ENCODE results near the gene C3orf52. TPM values are rescaled to one million over a fixed set of nuclear protein-coding genes. Genes with fewer than 3 reads are reported as not detected.

C3orf52 gene
- total and polyA plus RNA-seq, 2 donors from 2014 or later, result 3.8 to 5.2 TPM

- H3K4me1 ChIP-seq (ENCODE audit: control insufficient read depth in 2 of 3, insufficient read depth in 2 of 3, low read depth in 1 of 3, low read length in 3 of 3), result no peaks in the 10 kb centered on the region
- no peak for TF ChIP-seq CTCF (IDR thresholded peaks at IDR 0.05; ENCODE audit: borderline replicate concordance, extremely low read depth, insufficient read depth)
- H3K36me3 ChIP-seq (ENCODE audit: control insufficient read depth in 2 of 3, insufficient read depth in 3 of 3, low read length in 3 of 3), result no peaks in the 10 kb centered on the region
- no peak for DNase-seq
- peaks cover 0 to 7% (median 2%) of the 10 kb centered on the region in 3 donors for H3K9me3 ChIP-seq (ENCODE audit: control insufficient read depth in 2 of 3, insufficient read depth in 1 of 3, low read length in 3 of 3)
- H3K27me3 ChIP-seq (ENCODE audit: control insufficient read depth, insufficient read depth, low read length), result no peaks in the 10 kb centered on the region
- H3K4me3 ChIP-seq (ENCODE audit: low read length in 3 of 3), result no peak overlapping the region
- H3K27ac ChIP-seq (ENCODE audit: low read depth in 2 of 2, low read length in 2 of 2), result no peak overlapping the region
- H3K9ac ChIP-seq (ENCODE audit: low read length in 3 of 3), result no peak overlapping the region
- intact Hi-C loops (cut with DNase I), result no loop called here
- no peak for FAIRE-seq
Measured at GRCh38 chr3:112149136-112149535, 62.9 kb downstream of the C3orf52 start.

GRCh38 chr3:112167758-112168157 lies 81.6 kb downstream of the C3orf52 start:
- Histone ChIP-seq H3K4me3 (ENCODE audit: low read length in 3 of 3) (no peak overlapping the region), H3K36me3 (ENCODE audit: control insufficient read depth in 2 of 3, insufficient read depth in 3 of 3, low read length in 3 of 3) (no peaks in the 10 kb centered on the region), H3K27ac (ENCODE audit: low read depth in 2 of 2, low read length in 2 of 2) (no peak overlapping the region), H3K9ac (ENCODE audit: low read length in 3 of 3) (no peak overlapping the region), H3K4me1 (ENCODE audit: control insufficient read depth in 2 of 3, insufficient read depth in 2 of 3, low read depth in 1 of 3, low read length in 3 of 3) (no peaks in the 10 kb centered on the region), H3K27me3 (ENCODE audit: control insufficient read depth, insufficient read depth, low read length) (no peaks in the 10 kb centered on the region), H3K9me3 (ENCODE audit: control insufficient read depth in 2 of 3, insufficient read depth in 1 of 3, low read length in 3 of 3) (no peaks in the 10 kb centered on the region)
- DNase-seq (no peak), FAIRE-seq (no peak)
- intact Hi-C loops (cut with DNase I), result no loop called here
- no peak for TF ChIP-seq CTCF (IDR thresholded peaks at IDR 0.05; ENCODE audit: borderline replicate concordance, extremely low read depth, insufficient read depth)

Small RNA genes lying within 50 kb of the gene (microRNA-seq; reads per million reads assigned to microRNA genes)
- gene MIR567, result not detected

Other genes with a start within 250 kb of the C3orf52 start
- gene PHLDB2, start 227.1 kb upstream of the C3orf52 start, total RNA-seq, result 85.6 TPM
- 28.0 TPM for gene PHLDB2, start 227.1 kb upstream of the C3orf52 start, polyA plus RNA-seq (ENCODE audit: insufficient read depth, low read depth, low replicate concordance)
- 30.9 TPM for gene ABHD10, start 107.4 kb upstream of the C3orf52 start, total RNA-seq
- gene ABHD10, start 107.4 kb upstream of the C3orf52 start, polyA plus RNA-seq (ENCODE audit: insufficient read depth, low read depth, low replicate concordance), result 53.2 TPM
- gene TAGLN3, start 87.5 kb upstream of the C3orf52 start, total RNA-seq, result 0.79 TPM
- gene TAGLN3, start 87.5 kb upstream of the C3orf52 start, polyA plus RNA-seq (ENCODE audit: insufficient read depth, low read depth, low replicate concordance), result 5.7 TPM
- gene TMPRSS7, start 51.7 kb upstream of the C3orf52 start, total RNA-seq, result not detected
- not detected for gene TMPRSS7, start 51.7 kb upstream of the C3orf52 start, polyA plus RNA-seq (ENCODE audit: insufficient read depth, low read depth, low replicate concordance)
- 0.88 TPM for gene GCSAM, start 46.9 kb downstream of the C3orf52 start, total RNA-seq
- gene GCSAM, start 46.9 kb downstream of the C3orf52 start, polyA plus RNA-seq (ENCODE audit: insufficient read depth, low read depth, low replicate concordance), result not detected
- gene SLC9C1, start 207.8 kb downstream of the C3orf52 start, total RNA-seq, result 1.2 TPM
- 0.09 TPM for gene SLC9C1, start 207.8 kb downstream of the C3orf52 start, polyA plus RNA-seq (ENCODE audit: insufficient read depth, low read depth, low replicate concordance)
- gene CD200, start 246.8 kb downstream of the C3orf52 start, total RNA-seq, result 16.8 TPM
- 8.5 TPM for gene CD200, start 246.8 kb downstream of the C3orf52 start, polyA plus RNA-seq (ENCODE audit: insufficient read depth, low read depth, low replicate concordance)

Data from kidney (tissue), 14 donors.